ENCODE measurements around the gene GGCT.

GGCT gene

DNA sequence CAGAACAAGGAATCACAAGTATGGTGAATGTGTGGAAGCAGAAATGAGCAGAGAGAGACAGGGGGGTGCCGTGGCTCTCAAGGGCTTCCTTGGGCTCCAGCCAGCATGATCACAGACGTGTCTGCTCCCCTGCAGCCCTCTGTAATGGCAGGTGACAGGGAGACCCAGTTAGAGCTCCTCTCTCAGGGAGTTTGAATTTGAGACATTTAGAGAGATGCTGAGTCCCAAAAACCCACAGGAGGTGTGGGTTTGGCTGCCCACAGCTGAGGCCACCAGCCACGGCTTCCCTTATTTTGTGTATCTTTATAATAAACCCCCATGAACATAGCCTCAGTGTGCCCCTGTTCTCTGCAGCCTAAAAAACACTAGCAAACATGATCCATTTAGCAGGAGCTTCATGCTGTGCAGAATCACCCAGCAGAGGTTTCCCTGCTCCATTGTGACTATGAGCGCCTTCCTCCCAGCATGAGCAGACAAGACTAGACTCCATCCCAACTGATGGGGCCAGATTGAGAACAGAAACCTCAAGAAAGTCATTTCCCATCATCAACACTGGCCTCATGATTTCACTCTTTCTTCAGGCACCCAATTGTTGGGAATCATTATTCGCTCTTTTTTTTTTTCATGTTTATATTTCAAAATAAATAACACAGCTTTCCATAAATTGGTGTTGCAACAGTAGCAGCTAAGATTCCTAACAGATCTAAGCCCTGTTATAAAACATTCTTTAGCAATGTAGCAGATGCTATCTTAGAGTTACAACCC, 39.4 kb downstream of the GGCT start:
- no peak overlapping the region for H3K27ac ChIP-seq

DNA sequence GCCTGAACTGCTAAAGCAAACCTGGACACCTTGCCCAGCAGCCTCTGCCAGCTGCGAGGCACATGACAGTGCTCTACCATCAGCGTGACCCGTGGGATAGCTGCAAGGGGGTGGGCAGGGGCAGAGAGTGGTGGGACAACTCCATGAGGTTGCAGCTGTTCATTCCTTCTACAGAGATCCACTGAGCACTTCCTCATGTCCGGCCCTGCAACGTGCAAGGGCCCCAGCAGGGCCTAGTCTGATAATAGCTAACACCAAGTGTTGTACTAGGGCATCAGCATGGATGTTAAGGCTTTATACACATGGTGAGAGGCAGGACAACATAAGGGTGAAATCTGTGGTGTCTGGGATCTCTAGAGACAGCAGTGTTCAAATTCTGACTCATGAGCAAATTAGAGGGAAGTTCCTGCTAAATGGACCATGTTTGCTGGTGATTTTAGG, 40.4 kb downstream of the GGCT start:
- no peak overlapping the region for H3K27ac ChIP-seq
- TF ChIP-seq, protein P1, sequence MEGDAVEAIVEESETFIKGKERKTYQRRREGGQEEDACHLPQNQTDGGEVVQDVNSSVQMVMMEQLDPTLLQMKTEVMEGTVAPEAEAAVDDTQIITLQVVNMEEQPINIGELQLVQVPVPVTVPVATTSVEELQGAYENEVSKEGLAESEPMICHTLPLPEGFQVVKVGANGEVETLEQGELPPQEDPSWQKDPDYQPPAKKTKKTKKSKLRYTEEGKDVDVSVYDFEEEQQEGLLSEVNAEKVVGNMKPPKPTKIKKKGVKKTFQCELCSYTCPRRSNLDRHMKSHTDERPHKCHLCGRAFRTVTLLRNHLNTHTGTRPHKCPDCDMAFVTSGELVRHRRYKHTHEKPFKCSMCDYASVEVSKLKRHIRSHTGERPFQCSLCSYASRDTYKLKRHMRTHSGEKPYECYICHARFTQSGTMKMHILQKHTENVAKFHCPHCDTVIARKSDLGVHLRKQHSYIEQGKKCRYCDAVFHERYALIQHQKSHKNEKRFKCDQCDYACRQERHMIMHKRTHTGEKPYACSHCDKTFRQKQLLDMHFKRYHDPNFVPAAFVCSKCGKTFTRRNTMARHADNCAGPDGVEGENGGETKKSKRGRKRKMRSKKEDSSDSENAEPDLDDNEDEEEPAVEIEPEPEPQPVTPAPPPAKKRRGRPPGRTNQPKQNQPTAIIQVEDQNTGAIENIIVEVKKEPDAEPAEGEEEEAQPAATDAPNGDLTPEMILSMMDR (IDR thresholded peaks at IDR 0.05): no peak
- no peak for TF ChIP-seq ZFX (IDR thresholded peaks at IDR 0.05; ENCODE audit: borderline replicate concordance)

More for the DNA sequence above, 39.4 kb downstream of the GGCT start:
- TF ChIP-seq ZFX (IDR thresholded peaks at IDR 0.05; ENCODE audit: borderline replicate concordance): no peak
- TF ChIP-seq, protein P1 (IDR thresholded peaks at IDR 0.05): no peak

DNA sequence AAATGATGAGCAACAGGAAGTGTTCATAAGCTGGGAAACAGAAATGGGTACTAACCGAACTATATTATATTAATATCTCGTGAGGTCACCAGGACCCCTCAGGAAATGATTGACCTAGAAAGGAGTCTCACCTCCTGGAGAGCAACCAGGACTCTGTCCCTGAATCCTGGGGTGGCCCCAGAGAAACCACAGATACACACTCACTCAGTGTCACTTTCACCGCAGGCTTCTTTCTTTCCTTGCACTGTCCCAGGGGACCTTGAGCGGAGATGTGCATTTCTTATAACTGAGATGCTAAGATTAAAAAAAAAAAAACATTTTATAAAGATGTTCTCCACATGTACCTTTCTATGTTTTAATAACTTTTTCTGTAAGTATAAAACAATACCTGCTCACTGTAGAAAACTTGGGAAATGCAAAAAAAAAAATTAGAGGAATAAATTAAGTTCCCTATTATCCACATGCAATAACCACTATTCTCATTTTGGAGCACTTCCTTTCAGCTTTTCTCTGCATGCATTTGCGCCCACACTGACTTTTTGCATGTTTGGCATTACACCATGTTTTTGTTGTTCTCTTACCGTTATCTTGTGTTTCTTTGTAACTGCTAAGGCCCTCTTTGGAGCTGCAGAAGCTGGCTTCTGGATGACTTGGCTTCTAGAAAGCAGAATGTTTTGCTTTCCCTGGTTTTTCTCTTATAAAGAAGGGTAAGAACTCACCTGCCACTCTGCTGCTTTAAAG, 41.1 kb downstream of the GGCT start:
- H3K27ac ChIP-seq: no peak overlapping the region
- TF ChIP-seq ZFX (IDR thresholded peaks at IDR 0.05; ENCODE audit: borderline replicate concordance): no peak
- TF ChIP-seq, protein P1 (IDR thresholded peaks at IDR 0.05): no peak

DNA sequence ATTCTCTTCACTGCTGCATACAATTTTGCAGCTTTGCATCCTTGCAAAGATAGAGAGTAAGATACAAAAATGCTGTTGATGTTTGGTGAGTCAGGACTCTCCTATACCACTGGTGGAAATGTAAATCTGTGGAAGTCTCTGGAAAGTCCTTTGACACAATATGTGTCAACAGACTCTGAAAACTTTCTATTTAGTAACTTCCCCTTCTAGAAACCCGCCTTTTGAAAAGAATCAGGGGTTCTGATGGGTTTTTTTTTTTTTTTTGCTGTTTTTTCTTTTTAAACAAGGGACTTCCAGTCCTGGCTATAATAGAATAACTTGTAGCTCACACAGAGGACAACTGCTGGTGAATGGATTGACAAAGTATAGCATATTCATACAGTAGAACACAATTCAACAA, 42.5 kb downstream of the GGCT start:
- TF ChIP-seq, protein P1 (IDR thresholded peaks at IDR 0.05): no peak
- no peak for TF ChIP-seq ZFX (IDR thresholded peaks at IDR 0.05; ENCODE audit: borderline replicate concordance)
- no peak overlapping the region for H3K27ac ChIP-seq

DNA sequence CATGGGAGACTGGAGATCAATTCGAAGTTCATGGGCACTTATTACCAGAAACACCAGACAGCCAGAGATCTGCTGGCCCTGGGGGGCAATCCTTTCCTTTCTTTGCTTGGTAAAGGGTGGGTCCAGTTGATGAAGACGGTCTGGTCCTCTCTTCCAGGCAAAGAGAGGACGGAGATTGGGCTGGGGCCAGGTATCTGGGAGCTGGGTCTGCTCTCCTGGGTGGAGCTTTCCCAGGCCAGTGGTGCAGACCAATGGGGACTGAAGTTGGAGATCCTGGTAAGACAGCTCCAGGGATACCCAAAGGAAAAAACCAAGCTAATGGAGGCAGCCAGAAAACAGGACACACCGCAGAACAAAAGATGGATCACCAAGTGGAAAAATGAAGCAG, 44.4 kb downstream of the GGCT start:
- no peak for TF ChIP-seq ZFX (IDR thresholded peaks at IDR 0.05; ENCODE audit: borderline replicate concordance)
- TF ChIP-seq, protein P1 (IDR thresholded peaks at IDR 0.05): no peak
- H3K27ac ChIP-seq: no peak overlapping the region

DNA sequence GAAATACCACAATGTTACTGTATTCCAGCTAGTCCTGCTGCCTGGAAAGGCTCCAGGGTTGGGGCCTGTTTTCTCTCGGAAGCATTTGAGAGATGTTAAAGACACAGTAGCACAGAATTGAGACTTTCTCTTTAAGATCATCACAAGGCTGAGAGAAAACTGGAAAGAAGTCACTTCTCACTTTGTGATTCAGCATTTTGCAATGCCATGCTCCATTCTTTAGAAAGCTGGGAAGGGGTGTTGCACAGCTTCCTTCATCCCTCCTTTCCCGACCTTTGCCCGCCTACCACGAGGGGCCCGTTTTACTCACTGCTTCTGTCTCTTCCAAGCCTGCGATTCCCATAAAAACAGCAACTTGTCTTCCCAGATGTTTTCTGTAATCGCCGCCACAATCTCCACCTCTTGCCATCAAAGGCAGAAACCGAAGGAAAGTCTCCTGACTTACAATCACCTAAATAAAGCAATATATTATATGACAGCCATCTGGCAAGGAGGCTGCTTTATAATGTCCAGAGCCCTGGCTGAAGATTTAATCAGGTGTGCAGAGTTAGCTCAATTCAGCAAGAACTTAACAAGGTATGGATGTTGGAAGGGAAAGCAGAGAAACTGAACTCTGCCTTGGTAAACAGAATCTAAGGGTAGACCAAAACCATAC, 44.9 kb downstream of the GGCT start:
- no peak for TF ChIP-seq ZFX (IDR thresholded peaks at IDR 0.05; ENCODE audit: borderline replicate concordance)
- TF ChIP-seq, protein P1 (IDR thresholded peaks at IDR 0.05): no peak
- H3K27ac ChIP-seq: no peak overlapping the region
